ENCODE results near the gene PRKCSH. TPM values are rescaled to one million over a fixed set of nuclear protein-coding genes. Genes with fewer than 3 reads are reported as not detected.

Gene PRKCSH
- polyA plus RNA-seq, 3 donors, result 24.9 to 172 (median 28.4) TPM

DNA sequence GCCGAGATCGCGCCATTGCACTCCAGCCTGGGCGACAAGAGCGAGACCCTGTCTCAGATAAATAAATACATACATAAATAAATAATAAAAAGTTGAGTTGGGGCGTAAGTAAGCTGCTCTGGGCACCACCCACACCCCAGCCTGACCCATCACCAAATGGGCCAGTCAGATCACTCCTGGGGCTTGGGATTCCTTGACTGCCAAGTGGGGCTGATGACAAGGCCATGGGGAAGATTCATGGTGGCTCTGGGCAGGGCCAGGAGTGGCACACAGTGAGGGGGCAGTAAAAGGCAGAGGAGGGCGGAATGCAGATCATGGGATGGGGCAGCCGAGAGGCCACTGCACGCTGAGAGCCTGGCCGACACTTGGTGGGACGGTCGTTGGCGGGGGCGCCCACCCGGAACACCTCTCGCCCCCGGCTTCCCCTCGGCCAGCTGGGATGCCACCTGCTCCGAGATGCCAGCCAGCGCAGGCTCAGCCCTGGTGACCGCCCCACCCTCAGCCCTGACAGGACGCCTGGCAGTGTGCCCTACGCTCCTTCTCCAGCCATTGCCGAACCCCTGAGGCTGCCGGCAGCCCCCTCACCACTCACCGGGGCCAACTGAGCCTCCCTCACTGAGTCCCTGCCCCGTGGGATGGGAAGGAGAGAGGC is 59.3 kb downstream of the PRKCSH start:
- no peak overlapping the region for H3K4me2 ChIP-seq (replicated peaks; ENCODE audit: extremely low read depth, low read length, poor library complexity, severe bottlenecking)
- H4K20me1 ChIP-seq (ENCODE audit: insufficient read depth, low read length), result no peaks in the 10 kb centered on the region
- intact Hi-C loops (cut with micrococcal nuclease), result no loop called here
- 97% methylated on average over 15 of the region's 27 CpGs for WGBS (ENCODE audit: insufficient coverage)
- Mint-ChIP-seq H3K4me1 (no peaks in the 10 kb centered on the region), H3K4me3 (no peak overlapping the region), H3K36me3 (peaks cover 37 to 56% of the 10 kb centered on the region in 2 donors), H3K27ac (no peak overlapping the region), H3K27me3 (ENCODE audit: low read depth in 3 of 3) (peaks cover 0 to 2% (median 0%) of the 10 kb centered on the region in 3 donors), H3K9me3 (peaks cover 0 to 3% (median 0%) of the 10 kb centered on the region in 7 donors)
- DNase-seq, result no peak
- no peak overlapping the region for H3K4me3 ChIP-seq (replicated peaks in 1 of 3; ENCODE audit: low read depth in 2 of 3, low read length in 3 of 3)
- no peaks in the 10 kb centered on the region for H3K27me3 ChIP-seq (ENCODE audit: control insufficient read depth in 2 of 2, insufficient read depth in 2 of 2, low read length in 2 of 2)
- H3K9ac ChIP-seq (ENCODE audit: insufficient read depth, low read length, poor library complexity, severe bottlenecking), result no peak overlapping the region
- peaks cover 23 to 28% of the 10 kb centered on the region in 2 donors for H3K36me3 ChIP-seq (replicated peaks in 1 of 2; ENCODE audit: control insufficient read depth in 1 of 2, insufficient read depth in 2 of 2, low read length in 2 of 2)
- H3K27ac ChIP-seq (ENCODE audit: low read depth in 1 of 2, low read length in 2 of 2), result no peak overlapping the region
- no peaks in the 10 kb centered on the region for H3K4me1 ChIP-seq (ENCODE audit: control insufficient read depth in 1 of 2, insufficient read depth in 2 of 2, low read length in 2 of 2)
- no peak overlapping the region for H2AFZ ChIP-seq (ENCODE audit: insufficient read depth, low read depth, low read length, poor library complexity, severe bottlenecking)
- H3K9me3 ChIP-seq (replicated peaks in 1 of 2; ENCODE audit: control insufficient read depth in 1 of 2, insufficient read depth in 1 of 2, low read length in 2 of 2), result no peaks in the 10 kb centered on the region
- no peaks in the 10 kb centered on the region for H3K79me2 ChIP-seq (ENCODE audit: insufficient read depth, low read length)
- TF ChIP-seq, protein P1, sequence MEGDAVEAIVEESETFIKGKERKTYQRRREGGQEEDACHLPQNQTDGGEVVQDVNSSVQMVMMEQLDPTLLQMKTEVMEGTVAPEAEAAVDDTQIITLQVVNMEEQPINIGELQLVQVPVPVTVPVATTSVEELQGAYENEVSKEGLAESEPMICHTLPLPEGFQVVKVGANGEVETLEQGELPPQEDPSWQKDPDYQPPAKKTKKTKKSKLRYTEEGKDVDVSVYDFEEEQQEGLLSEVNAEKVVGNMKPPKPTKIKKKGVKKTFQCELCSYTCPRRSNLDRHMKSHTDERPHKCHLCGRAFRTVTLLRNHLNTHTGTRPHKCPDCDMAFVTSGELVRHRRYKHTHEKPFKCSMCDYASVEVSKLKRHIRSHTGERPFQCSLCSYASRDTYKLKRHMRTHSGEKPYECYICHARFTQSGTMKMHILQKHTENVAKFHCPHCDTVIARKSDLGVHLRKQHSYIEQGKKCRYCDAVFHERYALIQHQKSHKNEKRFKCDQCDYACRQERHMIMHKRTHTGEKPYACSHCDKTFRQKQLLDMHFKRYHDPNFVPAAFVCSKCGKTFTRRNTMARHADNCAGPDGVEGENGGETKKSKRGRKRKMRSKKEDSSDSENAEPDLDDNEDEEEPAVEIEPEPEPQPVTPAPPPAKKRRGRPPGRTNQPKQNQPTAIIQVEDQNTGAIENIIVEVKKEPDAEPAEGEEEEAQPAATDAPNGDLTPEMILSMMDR (IDR thresholded peaks at IDR 0.05), result no peak

DNA sequence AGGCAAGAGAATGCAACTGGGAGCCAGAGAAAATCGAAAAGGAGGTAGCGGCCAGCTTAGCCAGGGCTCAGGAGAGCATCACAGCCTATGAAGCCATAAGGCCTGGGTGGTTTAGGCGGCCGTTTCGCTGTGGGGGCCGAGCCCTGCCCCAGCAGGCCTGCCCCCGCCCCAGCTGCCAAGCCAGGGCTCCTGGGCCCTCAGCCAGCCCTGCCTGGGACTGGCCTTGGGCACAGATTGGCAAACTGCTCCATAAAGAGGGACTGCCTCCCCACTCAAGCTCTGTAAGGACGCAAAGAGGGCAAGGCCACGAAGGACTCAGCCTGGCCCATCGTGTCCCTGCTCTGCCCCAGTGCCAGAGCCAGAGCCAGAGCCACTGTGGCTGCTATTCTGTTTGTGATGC is 60.0 kb downstream of the PRKCSH start:
- Histone ChIP-seq H3K27ac (ENCODE audit: low read depth in 1 of 2, low read length in 2 of 2) (no peak overlapping the region), H3K36me3 (replicated peaks in 1 of 2; ENCODE audit: control insufficient read depth in 1 of 2, insufficient read depth in 2 of 2, low read length in 2 of 2) (peaks cover 22 to 23% of the 10 kb centered on the region in 2 donors), H3K79me2 (ENCODE audit: insufficient read depth, low read length) (no peaks in the 10 kb centered on the region), H3K4me3 (replicated peaks in 1 of 3; ENCODE audit: low read depth in 2 of 3, low read length in 3 of 3) (no peak overlapping the region), H3K9me3 (replicated peaks in 1 of 2; ENCODE audit: control insufficient read depth in 1 of 2, insufficient read depth in 1 of 2, low read length in 2 of 2) (no peaks in the 10 kb centered on the region), H3K27me3 (ENCODE audit: control insufficient read depth in 2 of 2, insufficient read depth in 2 of 2, low read length in 2 of 2) (no peaks in the 10 kb centered on the region), H3K4me2 (replicated peaks; ENCODE audit: extremely low read depth, low read length, poor library complexity, severe bottlenecking) (no peak overlapping the region), H2AFZ (ENCODE audit: insufficient read depth, low read depth, low read length, poor library complexity, severe bottlenecking) (no peak overlapping the region), H4K20me1 (ENCODE audit: insufficient read depth, low read length) (no peaks in the 10 kb centered on the region), H3K4me1 (ENCODE audit: control insufficient read depth in 1 of 2, insufficient read depth in 2 of 2, low read length in 2 of 2) (no peaks in the 10 kb centered on the region), H3K9ac (ENCODE audit: insufficient read depth, low read length, poor library complexity, severe bottlenecking) (no peak overlapping the region)
- DNase-seq, result no peak
- Mint-ChIP-seq H3K4me1 (no peaks in the 10 kb centered on the region), H3K36me3 (peaks cover 31 to 53% of the 10 kb centered on the region in 2 donors), H3K4me3 (no peak overlapping the region), H3K27me3 (ENCODE audit: low read depth in 3 of 3) (peaks cover 0 to 2% (median 0%) of the 10 kb centered on the region in 3 donors), H3K9me3 (peaks cover 0 to 3% (median 0%) of the 10 kb centered on the region in 7 donors), H3K27ac (no peak overlapping the region)
- intact Hi-C loops (cut with micrococcal nuclease), result no loop called here
- WGBS (ENCODE audit: insufficient coverage), result 96% methylated on average over 10 of the region's 10 CpGs
- TF ChIP-seq, protein P1 (IDR thresholded peaks at IDR 0.05), result no peak
